Measurements from ENCODE around the gene TMEM94.

- no peak for TF ChIP-seq CTCF (IDR thresholded peaks at IDR 0.05)
- TF ChIP-seq POLR2A (IDR thresholded peaks at IDR 0.05) = no peak
These were observed 38.0 kb downstream of the TMEM94 start for GRCh38 chr17:75494326-75494877.

All from testis (tissue), 2 donors.